ENCODE data around the gene PLCB3.

PLCB3 gene

GRCh38 chr11:64222651-64223000 is 28.7 kb upstream of the PLCB3 start:
- no peak for DNase-seq (ENCODE audit: low read depth)

- no peak for DNase-seq (ENCODE audit: low read depth)
These were observed 28.2 kb upstream of the PLCB3 start for GRCh38 chr11:64223001-64223651.

- DNase-seq (ENCODE audit: low read depth): no peak
These were observed 27.0 kb upstream of the PLCB3 start for GRCh38 chr11:64224151-64224890.

DNA sequence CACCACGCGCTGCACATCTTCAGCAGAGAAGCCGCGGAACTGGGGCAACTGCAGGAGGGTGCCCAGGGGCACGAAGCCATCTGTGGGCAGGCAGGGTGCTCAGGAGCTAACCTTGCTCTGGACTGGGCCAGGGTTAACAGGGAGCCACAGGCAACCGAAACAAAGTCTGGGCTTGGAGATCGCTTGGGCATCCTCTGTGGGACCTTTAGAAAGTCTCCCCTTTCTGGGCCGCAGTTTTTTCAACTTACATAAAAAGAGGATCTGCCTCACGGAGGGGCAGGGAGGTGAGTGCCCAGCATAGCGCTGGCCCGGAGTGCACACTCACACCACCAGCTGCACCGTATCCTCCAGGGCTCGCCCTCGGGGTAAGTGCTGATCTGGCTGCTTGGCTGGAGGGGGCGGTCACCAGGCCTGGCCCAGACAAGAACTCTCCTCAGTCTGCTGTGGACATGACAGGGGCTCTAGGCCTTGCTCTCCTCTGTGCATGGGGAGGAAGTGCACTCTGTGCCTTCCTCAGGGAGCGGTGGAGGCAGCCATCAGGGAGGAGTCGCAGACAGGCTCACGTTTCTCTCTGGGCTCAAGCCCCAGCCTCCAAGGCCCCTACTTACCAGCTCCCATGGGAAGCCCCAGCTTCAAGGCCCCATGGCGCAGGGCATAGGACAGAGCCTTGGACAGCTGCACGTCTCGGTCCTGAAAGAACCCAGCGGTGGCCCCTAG is 26.3 kb upstream of the PLCB3 start:
- DNase-seq (ENCODE audit: low read depth): no peak

- peak; percentile 83 for DNase-seq (ENCODE audit: low read depth)
These were observed 25.5 kb upstream of the PLCB3 start, which contains the start of the genes NUDT22 and TRPT1 for GRCh38 chr11:64225608-64226506. Gene NUDT22, plus strand, starts transcription at chr11:64226274. Its CDS starts 379 bp downstream, at chr11:64226653. Gene TRPT1, minus strand, starts transcription at chr11:64226186. Its CDS starts 326 bp downstream, at chr11:64225860.

DNA sequence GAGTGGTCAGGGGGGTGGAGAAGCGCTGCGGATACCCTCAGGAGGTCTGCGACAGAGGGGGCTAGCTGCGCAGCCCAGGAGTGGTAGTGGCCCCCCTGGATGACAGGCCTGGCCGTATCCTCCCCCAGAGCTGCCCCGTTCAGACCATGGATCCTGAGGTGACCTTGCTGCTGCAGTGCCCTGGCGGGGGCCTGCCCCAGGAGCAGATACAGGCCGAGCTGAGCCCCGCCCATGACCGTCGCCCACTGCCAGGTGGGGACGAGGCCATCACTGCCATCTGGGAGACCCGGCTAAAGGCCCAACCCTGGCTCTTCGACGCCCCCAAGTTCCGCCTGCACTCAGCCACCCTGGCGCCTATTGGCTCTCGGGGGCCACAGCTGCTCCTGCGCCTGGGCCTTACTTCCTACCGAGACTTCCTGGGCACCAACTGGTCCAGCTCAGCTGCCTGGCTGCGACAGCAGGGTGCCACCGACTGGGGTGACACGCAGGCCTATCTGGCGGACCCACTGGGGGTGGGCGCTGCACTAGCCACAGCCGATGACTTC is 24.8 kb upstream of the PLCB3 start:
- peak; percentile 26 for DNase-seq (ENCODE audit: low read depth)

DNA sequence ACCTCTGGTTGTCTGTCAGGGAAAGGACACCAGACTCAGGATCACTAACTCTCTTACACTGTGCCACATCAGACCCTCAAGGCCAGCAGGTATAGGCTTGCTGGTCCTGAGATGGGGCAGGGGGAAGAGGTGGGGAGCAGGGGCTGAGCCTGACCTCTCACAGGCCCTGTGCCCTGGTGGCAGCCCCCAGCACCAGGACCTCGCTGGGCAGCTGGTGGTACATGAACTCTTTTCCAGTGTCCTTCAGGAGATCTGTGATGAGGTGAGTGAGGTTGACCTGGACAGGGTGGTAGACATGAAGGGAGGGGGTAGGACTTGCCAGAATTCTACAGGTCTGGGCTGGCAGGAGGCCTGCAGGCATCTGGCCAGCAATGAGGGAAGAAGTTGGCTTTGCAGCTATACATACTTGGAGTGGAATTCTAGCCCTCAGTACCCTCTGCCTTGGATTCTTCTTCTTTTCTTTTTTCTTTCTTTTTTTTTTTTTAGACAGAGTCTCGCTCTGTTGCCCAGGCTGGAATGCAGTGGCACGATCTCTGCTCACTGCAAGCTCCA is 23.8 kb upstream of the PLCB3 start:
- no peak for DNase-seq (ENCODE audit: low read depth)

- DNase-seq (ENCODE audit: low read depth): no peak
These were observed 22.1 kb upstream of the PLCB3 start for GRCh38 chr11:64229090-64229743.

- no peak for DNase-seq (ENCODE audit: low read depth)
These were observed 21.6 kb upstream of the PLCB3 start for GRCh38 chr11:64229744-64230170.

GRCh38 chr11:64230171-64230984 is 21.0 kb upstream of the PLCB3 start, which contains the start of gene DNAJC4:
Gene DNAJC4, plus strand, starts transcription at chr11:64230548. Its CDS starts 307 bp downstream, at chr11:64230855.
- peak; percentile 90 for DNase-seq (ENCODE audit: low read depth)

- no peak for DNase-seq (ENCODE audit: low read depth)
These were observed 20.4 kb upstream of the PLCB3 start for GRCh38 chr11:64230985-64231365.

DNA sequence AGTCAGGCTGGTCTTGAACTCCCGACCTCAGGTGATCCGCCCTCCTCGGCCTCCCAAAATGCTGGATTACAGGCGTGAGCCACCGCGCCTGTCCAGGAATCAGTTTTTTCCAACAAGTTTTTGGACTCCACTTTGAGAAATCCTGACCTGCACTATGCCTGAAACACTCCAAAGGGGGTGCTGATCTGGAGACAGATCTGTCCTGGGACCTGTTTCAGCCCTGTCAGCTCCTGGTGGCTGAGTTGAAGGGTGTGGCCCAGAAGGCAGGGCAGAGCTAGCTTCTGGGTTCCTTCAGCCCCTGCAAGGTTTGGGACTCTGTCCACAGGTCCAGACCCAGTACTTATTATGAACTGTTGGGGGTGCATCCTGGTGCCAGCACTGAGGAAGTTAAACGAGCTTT is 19.8 kb upstream of the PLCB3 start:
- no peak for DNase-seq (ENCODE audit: low read depth)

DNA sequence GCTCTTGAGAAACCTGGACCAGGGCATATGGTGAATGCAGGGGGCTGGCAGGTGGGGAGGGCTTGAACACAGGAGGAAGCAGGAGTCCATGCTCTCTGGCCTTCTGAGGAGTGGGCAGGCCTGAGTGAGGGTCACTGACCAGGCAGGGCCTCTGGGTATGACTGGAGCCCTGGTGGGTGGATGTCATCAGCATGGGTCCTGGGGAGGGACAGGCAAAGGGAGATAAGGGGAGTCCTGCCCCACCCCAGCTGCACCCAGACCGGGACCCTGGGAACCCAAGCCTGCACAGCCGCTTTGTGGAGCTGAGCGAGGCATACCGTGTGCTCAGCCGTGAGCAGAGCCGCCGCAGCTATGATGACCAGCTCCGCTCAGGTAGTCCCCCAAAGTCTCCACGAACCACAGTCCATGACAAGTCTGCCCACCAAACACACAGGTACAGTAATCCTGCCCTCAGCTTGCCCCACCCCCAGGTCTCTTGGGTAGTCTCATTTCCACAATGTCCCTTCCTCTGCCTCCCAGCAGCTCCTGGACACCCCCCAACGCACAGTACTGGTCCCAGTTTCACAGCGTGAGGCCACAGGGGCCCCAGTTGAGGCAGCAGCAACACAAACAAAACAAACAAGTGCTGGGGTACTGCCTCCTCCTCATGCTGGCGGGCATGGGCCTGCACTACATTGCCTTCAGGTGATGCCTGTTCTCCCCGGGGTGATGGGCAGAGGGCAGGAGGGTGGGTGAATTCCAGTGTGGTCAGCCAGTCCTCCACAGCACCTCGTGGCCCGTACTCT is 19.0 kb upstream of the PLCB3 start:
- DNase-seq (ENCODE audit: low read depth): no peak

DNA sequence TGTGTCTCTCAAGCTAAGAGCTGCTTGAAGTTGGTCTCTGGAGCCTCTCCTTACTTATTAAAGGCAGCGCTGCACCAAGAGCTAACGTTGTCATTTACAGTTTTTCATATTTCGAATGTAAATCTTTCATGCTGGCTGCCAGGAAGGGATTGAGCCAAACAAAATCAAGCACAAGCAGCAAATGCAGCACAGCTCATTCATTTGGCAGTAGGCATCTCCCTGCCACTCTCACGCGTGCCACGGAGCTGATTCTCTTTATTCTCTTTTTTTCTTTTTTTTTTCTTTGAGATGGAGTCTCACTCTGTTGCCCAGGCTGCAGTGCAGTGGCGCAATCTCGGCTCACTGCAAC is 18.4 kb upstream of the PLCB3 start:
- DNase-seq (ENCODE audit: low read depth): no peak

DNA sequence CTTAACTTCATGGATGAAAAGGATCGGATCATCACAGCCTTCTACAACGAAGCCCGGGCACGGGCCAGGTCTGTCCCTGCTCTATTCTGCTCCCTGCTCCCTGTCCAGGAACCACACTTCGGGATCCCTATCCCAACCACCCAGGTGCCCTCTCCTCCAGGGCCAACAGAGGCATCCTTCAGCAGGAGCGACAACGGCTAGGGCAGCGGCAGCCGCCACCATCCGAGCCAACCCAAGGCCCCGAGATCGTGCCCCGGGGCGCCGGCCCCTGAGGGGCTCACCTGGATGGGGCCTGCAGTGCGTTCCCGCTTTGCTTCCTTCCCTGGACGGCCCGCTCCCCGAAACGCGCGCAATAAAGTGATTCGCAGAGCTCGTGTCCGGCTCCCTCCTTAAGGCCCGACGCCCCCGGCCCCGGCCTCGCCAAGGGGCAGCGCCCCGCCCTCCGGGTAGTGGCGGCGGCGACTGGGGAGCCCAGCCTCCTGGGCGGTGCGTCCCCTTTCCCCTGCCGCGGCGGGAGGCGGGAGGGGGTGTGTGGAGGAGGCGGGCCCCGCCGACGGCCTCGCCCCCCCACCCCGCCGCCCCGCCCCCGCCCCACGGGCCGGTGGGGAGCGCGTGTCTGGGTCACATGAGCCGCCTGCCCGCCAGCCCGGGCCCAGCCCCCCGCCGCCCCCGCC is 17.3 kb upstream of the PLCB3 start, which contains the start of gene VEGFB:
Gene VEGFB, plus strand, starts transcription at position 672 of the 674 bp plus-strand sequence. CDS start 250 bp downstream, outside the sequence.
- DNase-seq (ENCODE audit: low read depth): peak; percentile 68

GRCh38 chr11:64234647-64235379 is 16.5 kb upstream of the PLCB3 start:
- DNase-seq (ENCODE audit: low read depth): peak; percentile 34

GRCh38 chr11:64235437-64236161 is 15.7 kb upstream of the PLCB3 start:
- no peak for DNase-seq (ENCODE audit: low read depth)
